Measurements from ENCODE around the gene RAB40B.
A peak's percentile ranks its signal among the peaks of the same experiment; 100 is the strongest.

The RAB40B gene

DNA sequence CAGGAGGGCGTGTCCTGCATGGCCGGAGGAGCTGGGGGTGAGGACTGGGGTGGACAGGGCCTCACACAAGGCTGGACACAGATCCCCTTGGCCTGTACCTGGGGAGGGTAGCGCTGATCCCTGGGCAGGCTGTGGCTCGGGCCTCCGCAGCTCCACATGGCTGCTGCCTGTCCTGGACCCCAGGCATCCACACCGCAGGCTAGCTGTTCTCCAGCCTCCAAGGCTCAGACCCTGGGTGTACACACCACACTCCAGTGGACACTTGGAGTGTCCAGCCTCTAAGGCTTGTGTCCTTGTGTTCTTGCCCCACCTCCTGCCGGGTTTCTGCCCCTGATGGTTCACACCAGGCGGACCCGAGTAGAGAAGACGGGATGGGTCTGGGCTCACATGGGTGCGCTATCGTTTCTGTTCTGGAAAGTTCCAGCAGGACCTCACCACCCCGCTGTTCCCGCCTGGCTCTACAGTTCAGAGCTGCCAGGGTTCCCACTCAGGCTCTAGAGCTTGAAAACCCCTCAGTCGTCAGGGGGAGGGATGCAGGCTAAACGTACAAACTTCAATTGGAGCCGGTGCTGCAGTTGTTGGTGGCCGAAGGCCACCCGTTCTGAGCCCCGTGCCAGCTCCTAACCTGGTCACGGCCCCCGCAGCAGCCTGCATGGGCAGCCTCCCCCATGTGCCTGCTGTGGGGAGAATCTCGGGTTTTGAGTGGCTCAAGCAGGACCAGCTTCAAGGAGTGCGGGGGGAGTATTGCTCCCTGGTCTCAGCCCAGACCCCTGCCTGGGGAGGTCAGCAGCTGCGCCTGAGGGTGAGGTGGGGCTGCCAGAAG is 11.4 kb upstream of the RAB40B start:
- ChIA-PET CTCF (no interaction called here), POLR2A (no interaction called here)
- Histone ChIP-seq H3K4me1 (ENCODE audit: control insufficient read depth, insufficient read depth, low read length) (no peaks in the 10 kb centered on the region), H3K27ac (ENCODE audit: extremely low read depth, low read depth, low read length) (no peak overlapping the region), H3K9me3 (ENCODE audit: control insufficient read depth, insufficient read depth, low read depth, low read length) (no peaks in the 10 kb centered on the region), H3K4me3 (ENCODE audit: low read depth, low read length) (no peak overlapping the region), H3K36me3 (ENCODE audit: control insufficient read depth in 2 of 2, insufficient read depth in 1 of 2, low read length in 2 of 2) (no peaks in the 10 kb centered on the region)
- no peak for TF ChIP-seq ZNF157 (tag by site-specific recombination; IDR thresholded peaks at IDR 0.05)
- TF ChIP-seq ZNF114 (tag by site-specific recombination; IDR thresholded peaks at IDR 0.05), result no peak
- TF ChIP-seq ZEB2 (tag by site-specific recombination; IDR thresholded peaks at IDR 0.05), result no peak
- TF ChIP-seq ZNF404 (tag by site-specific recombination; IDR thresholded peaks at IDR 0.05), result no peak
- no peak for TF ChIP-seq ZNF221 (tag by site-specific recombination; IDR thresholded peaks at IDR 0.05; ENCODE audit: borderline replicate concordance)
- TF ChIP-seq ZBTB21 (tag by site-specific recombination; IDR thresholded peaks at IDR 0.05), result no peak
- no peak for TF ChIP-seq KLF10 (tag by site-specific recombination; IDR thresholded peaks at IDR 0.05)
- no peak for TF ChIP-seq BCL11B (tag by site-specific recombination; IDR thresholded peaks at IDR 0.05; ENCODE audit: low read depth)
- TF ChIP-seq HOXA7 (CRISPR knock-in tag; IDR thresholded peaks at IDR 0.05; ENCODE audit: borderline replicate concordance), result no peak
- TF ChIP-seq ZNF132 (tag by site-specific recombination; IDR thresholded peaks at IDR 0.05; ENCODE audit: borderline replicate concordance), result no peak
- TF ChIP-seq RBAK (tag by site-specific recombination; IDR thresholded peaks at IDR 0.05), result no peak
- TF ChIP-seq ZFP37 (tag by site-specific recombination; IDR thresholded peaks at IDR 0.05), result no peak
- TF ChIP-seq TCF7L2 (IDR thresholded peaks at IDR 0.05; ENCODE audit: borderline replicate concordance, low read depth, low read length), result no peak
- TF ChIP-seq ZNF202 (tag by site-specific recombination; IDR thresholded peaks at IDR 0.05; ENCODE audit: borderline replicate concordance), result no peak
- no peak for TF ChIP-seq MYNN (tag by site-specific recombination; IDR thresholded peaks at IDR 0.05; ENCODE audit: borderline replicate concordance)
- TF ChIP-seq ZIC2 (tag by site-specific recombination; IDR thresholded peaks at IDR 0.05), result no peak
- TF ChIP-seq ZNF19 (tag by site-specific recombination; IDR thresholded peaks at IDR 0.05; ENCODE audit: low read depth), result no peak
- TF ChIP-seq ZNF664 (tag by site-specific recombination; IDR thresholded peaks at IDR 0.05), result no peak

DNA sequence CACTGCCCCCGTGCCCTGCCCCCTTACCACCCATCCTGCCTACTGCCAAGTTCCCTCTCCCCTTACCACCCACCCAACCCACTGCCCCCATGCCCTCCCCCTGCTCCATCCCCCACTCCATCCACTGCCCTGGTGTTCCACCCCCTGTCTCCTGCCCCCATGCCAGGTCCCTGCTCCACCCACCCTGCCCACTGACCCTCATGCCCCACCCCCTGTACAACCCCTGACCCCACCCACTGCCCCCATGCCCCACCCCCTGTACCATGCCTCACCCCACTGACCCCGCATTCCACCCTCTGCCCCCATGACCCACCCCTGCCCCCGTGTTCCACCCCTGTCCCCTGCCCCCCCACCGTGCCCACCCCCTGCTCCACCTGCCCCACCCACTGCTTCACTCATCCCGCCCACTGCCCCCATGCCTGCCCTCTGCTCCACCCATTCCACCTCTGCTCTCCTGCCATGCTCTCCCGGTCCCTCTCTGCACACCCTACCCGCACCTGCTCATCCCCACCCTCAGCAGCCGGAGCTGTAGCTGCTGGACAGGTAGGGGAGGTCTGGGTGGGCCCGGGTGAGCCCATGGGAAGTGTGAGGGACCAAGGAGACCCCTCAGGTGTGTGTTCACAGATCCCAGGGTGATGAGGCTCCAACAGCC is 10.7 kb upstream of the RAB40B start:
- Histone ChIP-seq H3K9me3 (ENCODE audit: control insufficient read depth, insufficient read depth, low read depth, low read length) (no peaks in the 10 kb centered on the region), H3K27ac (ENCODE audit: extremely low read depth, low read depth, low read length) (no peak overlapping the region), H3K4me3 (ENCODE audit: low read depth, low read length) (no peak overlapping the region), H3K36me3 (ENCODE audit: control insufficient read depth in 2 of 2, insufficient read depth in 1 of 2, low read length in 2 of 2) (no peaks in the 10 kb centered on the region), H3K4me1 (ENCODE audit: control insufficient read depth, insufficient read depth, low read length) (no peaks in the 10 kb centered on the region)
- TF ChIP-seq ZNF664 (tag by site-specific recombination; IDR thresholded peaks at IDR 0.05) (no peak), KLF1 (tag by site-specific recombination; IDR thresholded peaks at IDR 0.05) (peak; percentile 69), ZFHX2 (tag by site-specific recombination; conservative IDR thresholded peaks at IDR 0.05) (peak; percentile 48; the same call in 1 of the 2 replicates)
- POLR2A ChIA-PET, result no interaction called here
- CTCF ChIA-PET, result no interaction called here

DNA sequence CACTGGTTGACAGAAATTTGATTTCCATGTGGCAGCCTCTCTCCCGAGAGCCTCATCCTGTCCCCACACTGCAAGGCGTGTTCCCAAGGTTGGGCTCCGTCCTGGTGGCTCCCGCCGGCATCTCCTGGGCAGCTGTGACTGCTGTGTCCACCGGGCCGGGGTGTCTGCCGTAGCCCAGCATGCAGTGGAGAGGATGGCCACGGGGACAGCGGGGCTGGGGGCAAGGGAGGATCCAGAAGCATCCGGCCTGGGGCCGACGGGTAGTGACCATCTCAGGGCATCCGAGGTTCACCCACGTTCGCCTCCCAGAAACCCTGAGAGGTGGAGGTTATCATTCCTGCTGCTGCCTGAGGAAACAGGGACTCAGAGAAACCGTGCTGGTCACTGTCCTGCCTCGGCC is 7.3 kb upstream of the RAB40B start:
- ChIA-PET CTCF (no interaction called here), POLR2A (no interaction called here)
- no peaks in the 10 kb centered on the region for H3K9me3 ChIP-seq (ENCODE audit: control insufficient read depth, insufficient read depth, low read depth, low read length)
- H3K4me3 ChIP-seq (ENCODE audit: low read depth, low read length), result no peak overlapping the region
- H3K36me3 ChIP-seq (ENCODE audit: control insufficient read depth in 2 of 2, insufficient read depth in 1 of 2, low read length in 2 of 2), result no peaks in the 10 kb centered on the region
- H3K4me1 ChIP-seq (ENCODE audit: control insufficient read depth, insufficient read depth, low read length), result no peaks in the 10 kb centered on the region
- no peak overlapping the region for H3K27ac ChIP-seq (ENCODE audit: extremely low read depth, low read depth, low read length)
- TF ChIP-seq TRIM28 (IDR thresholded peaks at IDR 0.05; ENCODE audit: borderline replicate concordance, low read length) (no peak), ZNF777 (tag by site-specific recombination; IDR thresholded peaks at IDR 0.05; ENCODE audit: borderline replicate concordance) (no peak), ZBTB8A (tag by site-specific recombination; IDR thresholded peaks at IDR 0.05) (no peak), ZNF423 (tag by site-specific recombination; IDR thresholded peaks at IDR 0.05) (no peak), REPIN1 (tag by site-specific recombination; IDR thresholded peaks at IDR 0.05; ENCODE audit: low read depth) (no peak), ZNF549 (tag by site-specific recombination; IDR thresholded peaks at IDR 0.05) (no peak), SALL2 (tag by site-specific recombination; IDR thresholded peaks at IDR 0.05; ENCODE audit: borderline replicate concordance) (no peak), ZNF560 (tag by site-specific recombination; IDR thresholded peaks at IDR 0.05; ENCODE audit: borderline replicate concordance) (no peak), GLI2 (tag by site-specific recombination; IDR thresholded peaks at IDR 0.05; ENCODE audit: borderline replicate concordance, low read depth) (no peak), ZNF302 (tag by site-specific recombination; IDR thresholded peaks at IDR 0.05; ENCODE audit: low read depth) (no peak), ZNF19 (tag by site-specific recombination; IDR thresholded peaks at IDR 0.05; ENCODE audit: low read depth) (no peak), ZNF292 (tag by site-specific recombination; IDR thresholded peaks at IDR 0.05; ENCODE audit: borderline replicate concordance, low read depth) (no peak), MYNN (tag by site-specific recombination; IDR thresholded peaks at IDR 0.05; ENCODE audit: borderline replicate concordance) (no peak), ZNF335 (tag by site-specific recombination; conservative IDR thresholded peaks at IDR 0.05) (no peak)
- TF ChIP-seq, protein P1, sequence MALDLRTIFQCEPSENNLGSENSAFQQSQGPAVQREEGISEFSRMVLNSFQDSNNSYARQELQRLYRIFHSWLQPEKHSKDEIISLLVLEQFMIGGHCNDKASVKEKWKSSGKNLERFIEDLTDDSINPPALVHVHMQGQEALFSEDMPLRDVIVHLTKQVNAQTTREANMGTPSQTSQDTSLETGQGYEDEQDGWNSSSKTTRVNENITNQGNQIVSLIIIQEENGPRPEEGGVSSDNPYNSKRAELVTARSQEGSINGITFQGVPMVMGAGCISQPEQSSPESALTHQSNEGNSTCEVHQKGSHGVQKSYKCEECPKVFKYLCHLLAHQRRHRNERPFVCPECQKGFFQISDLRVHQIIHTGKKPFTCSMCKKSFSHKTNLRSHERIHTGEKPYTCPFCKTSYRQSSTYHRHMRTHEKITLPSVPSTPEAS (tag by site-specific recombination; IDR thresholded peaks at IDR 0.05), result no peak
